ENCODE results near the gene RPL18. TPM values are rescaled to one million over a fixed set of nuclear protein-coding genes. Genes with fewer than 3 reads are reported as not detected.

RPL18 gene
- total RNA-seq, 1 donor from 2014 or later = 1,668 TPM

DNA sequence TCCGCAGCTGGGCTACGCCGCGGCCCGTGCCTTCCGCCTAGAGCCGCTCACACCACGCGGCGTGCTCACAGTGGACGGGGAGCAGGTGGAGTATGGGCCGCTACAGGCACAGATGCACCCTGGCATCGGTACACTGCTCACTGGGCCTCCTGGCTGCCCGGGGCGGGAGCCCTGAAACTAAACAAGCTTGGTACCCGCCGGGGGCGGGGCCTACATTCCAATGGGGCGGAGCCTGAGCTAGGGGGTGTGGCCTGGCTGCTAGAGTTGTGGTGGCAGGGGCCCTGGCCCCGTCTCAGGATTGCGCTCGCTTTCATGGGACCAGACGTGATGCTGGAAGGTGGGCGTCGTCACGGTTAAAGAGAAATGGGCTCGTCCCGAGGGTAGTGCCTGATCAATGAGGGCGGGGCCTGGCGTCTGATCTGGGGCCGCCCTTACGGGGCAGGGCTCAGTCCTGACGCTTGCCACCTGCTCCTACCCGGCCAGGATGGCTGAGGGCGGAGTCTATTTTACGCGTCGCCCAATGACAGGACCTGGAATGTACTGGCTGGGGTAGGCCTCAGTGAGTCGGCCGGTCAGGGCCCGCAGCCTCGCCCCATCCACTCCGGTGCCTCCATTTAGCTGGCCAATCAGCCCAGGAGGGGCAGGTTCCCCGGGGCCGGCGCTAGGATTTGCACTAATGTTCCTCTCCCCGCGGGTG is 10.8 kb upstream of the RPL18 start:
- ATAC-seq = no peak

- no peak for ATAC-seq
Measured at GRCh38 chr19:48629297-48629598, 10.3 kb upstream of the RPL18 start.

DNA sequence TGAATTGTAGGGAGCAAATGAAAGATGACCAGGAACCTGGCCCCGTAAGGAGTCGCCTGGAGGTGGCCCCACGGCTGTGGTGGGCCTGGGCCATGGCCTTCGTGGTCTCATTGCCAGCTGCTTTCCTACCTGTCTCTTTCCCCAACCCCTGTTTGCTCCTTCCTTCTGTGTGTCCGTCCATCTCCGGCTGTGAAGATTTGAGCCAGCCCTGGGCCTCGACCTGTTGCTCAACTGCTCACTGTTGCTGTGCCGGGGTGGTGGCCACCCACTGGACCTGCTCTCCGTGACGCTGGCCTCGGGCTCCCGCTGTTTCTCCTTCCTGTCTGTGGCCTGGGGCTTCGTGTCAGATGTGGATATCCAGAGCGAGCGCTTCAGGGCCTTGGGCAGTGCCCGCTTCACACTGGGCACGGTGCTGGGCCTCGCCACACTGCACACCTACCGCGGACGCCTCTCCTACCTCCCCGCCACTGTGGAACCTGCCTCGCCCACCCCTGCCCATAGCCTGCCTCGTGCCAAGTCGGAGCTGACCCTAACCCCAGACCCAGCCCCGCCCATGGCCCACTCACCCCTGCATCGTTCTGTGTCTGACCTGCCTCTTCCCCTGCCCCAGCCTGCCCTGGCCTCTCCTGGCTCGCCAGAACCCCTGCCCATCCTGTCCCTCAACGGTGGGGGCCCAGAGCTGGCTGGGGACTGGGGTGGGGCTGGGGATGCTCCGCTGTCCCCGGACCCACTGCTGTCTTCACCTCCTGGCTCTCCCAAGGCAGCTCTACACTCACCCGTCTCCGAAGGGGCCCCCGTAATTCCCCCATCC is 9.7 kb upstream of the RPL18 start:
- ATAC-seq = no peak

DNA sequence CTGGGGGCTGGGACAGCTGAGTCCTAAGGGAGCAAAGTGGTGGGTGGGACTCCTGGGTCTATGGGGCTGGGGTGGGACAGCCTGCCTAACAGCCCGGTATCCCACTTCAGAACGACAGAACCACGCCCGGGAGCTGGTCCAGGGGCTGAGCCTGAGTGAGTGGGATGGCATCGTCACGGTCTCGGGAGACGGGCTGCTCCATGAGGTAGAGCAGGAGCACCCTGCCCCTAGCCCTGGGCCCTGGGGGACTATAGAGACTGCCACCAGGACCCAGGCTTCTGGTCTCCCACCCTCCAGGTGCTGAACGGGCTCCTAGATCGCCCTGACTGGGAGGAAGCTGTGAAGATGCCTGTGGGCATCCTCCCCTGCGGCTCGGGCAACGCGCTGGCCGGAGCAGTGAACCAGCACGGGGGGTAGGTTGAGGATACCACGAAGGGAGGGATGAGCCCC is 8.9 kb upstream of the RPL18 start:
- no peak for ATAC-seq

GRCh38 chr19:48627201-48627864 is 8.4 kb upstream of the RPL18 start:
- ATAC-seq = no peak

- no peak for ATAC-seq
Measured at GRCh38 chr19:48625891-48626327, 6.9 kb upstream of the RPL18 start.

DNA sequence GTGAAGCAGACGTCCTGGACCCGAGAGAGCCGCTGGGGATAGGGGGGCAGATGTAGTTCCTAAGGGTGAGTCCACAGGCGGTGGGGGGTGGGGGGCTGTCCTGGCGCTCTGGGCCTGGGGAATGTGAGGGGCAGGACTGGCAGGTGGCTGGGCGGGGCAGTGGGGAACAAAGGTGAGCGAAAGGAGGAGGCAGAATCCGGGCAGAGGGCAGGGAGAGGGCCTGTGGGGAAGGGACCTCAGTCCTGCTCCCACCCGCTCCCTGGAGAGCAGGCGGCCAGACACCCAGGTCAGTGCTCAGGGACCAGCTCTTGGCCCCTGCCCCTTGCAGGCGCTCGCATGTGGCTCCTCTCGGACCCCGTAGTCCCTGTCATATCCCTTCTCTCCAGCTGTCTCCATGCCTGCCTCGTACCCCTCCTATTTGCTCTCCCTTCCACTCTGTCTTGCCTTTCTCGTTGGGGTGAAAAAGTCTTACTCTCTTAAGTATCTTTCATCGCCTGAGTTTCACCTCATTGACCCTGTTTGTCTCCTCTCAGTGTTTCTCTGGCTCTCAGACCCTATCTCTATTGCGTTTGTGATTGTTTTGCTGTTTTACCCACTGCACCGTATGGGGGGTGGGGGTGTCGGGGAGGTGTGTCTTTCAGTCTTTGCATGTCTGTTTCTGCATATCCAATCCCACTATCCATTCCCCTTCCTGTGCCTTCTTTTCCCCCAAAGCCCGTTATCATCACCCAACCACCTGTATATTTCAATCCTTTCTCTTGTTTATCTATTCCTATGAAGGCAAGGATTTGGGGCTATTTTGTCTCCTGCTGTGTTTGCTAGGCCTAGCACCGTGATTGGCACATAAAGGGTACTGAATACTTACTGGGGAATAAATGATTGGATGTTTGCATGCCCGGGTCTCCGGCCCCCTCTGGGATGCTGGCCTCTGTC is 6.1 kb upstream of the RPL18 start:
- no peak for ATAC-seq

DNA sequence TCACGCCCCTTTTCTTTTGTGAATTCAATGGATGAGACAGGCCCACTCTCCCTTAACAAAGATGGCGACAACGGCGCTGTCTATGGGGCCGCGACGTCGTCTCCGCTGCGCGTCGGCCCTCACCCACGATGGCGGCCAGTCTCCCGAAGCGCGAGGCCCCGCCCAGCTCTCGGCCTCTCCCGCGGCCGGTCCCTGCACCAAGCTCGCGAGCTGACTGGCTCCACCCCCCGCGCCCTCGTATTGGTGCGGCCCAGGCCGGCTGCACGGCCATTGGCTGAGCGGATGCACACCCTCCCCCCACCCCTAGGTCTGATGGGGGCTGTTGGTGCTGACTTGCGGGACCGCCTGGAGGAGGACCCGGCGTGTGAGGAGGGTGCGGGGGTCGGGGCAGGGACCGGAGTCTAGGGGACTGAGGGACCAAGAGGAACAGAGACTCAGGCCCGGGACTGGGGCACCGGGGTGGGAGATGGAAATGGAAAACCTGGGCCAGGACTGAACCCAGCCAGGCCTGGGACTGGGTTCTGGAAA is 5.2 kb upstream of the RPL18 start:
- ATAC-seq = peak; percentile 76

DNA sequence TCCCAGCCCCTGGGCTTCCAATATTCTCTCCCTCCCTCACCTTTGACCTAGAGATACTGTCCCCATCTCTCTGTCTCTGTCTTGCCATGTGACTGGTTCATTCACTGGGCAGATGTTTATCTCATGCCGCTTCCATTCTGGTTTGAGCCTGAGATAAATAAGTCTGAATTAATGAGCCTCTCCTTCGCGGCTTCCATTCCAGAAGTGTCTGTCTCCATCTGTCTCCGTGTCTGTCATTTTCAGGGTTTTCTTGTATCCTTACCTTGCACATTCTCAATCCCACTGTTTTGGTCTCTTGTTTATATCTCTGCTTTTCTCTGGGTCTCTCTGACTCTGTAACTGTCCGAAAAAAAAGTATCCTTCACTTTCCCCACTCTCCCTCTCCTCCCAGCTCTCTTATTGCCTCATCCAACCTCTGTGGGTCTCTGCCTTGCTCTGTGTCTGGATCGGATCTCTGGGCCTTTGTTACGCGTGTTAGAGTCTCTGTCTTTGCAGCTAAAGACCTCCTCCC is 4.6 kb upstream of the RPL18 start:
- no peak for ATAC-seq

DNA sequence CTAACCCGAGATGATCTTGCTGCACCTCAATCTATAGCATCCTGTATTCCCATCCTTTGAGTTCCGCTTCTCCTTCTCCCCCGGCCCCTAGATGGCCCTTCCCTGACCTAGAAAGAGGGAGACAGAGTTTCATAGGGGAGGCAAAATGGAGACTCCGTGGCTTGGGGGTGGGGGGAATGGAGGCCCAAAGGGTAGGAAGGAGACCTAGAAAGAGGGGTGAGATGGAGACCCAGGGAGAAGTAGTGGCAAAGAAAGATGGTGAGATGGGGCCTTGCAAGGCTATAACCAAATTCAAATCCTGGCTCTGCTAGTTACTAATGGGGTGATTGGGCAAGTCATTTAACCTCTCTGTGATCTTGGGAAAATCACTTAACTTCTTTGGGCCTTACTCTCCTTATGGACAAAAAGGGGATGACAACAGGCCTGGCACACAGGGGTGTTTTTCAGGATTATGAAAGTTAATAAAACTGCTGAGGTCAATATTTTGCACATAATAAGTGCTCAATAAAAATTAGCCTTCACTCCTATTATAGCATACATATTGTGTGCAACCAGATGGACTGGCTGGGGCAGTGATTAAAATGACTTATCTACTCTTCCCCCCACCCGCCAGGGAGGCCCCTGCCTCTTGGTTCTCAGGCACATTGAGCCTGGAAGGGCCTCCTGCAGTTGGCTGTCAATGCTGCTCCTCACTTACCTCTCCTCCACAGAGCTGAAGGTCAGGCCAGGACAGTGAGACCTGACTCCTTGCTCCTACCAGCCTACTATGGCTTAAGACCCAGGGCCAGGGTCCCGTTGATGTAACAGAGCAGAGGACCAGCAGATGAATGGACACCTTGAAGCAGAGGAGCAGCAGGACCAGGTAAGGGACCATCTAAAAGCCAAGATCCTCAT is 961 bp upstream of the RPL18 start:
- ATAC-seq = no peak

- no peak for ATAC-seq
Measured at GRCh38 chr19:48618278-48618915, 581 bp downstream of the RPL18 start.

DNA sequence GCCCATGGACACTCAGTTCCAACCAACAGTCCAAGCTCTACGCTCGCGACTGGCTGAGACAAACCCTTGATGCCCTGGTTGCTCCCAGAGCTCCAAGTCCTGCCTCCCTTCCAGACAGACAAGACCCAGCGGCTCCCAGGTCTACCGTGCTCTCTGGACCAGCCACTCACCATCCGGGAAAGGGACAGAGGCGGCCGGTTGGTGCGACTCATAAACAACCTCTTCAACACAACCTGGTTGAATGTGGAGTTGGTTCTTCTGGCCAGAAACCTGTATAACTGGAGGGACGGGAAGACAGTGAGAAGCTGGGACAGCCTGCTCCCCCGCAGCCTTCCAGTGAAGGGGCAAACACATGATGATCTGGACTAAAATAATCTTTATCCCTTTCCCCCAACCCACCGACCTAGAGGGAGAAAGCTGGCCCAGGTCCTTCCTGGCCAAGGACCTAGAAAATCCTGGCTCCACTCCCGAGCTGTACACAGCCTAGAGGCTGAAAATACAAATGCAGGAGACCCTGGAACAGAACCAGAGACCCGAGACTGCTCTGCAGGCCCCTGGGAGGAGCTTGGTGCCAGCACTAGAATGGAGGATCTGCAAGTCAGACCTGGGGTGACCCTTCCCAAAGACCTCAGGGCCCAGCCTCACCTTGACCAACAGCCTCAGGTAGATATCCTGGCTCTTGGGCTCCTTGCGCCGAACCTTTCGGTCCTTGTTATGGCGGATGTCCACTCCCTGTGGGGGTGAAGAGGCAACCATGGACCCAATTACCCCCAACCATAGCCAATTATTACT is 1.6 kb downstream of the RPL18 start:
- ATAC-seq = peak; percentile 0

- no peak for ATAC-seq
Measured at GRCh38 chr19:48616491-48617056, 2.4 kb downstream of the RPL18 start.

DNA sequence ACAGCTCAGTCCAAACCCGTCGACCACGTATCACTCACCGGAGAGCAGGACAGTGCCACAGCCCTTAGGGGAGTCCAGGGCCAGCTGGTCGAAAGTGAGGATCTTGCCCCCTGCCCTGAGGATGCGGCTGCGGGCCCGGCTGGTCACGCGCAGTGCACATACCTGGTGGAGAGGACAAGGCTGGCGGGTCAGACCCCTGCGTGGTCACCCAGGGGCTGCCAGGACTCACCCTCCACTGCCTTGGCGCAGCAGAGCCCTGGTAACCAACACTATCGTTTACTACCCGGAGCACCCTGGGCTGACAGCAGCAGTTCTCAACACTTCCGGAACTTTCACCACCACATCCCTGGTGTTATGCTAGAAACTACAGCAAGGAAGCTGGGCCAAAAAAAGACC is 2.9 kb downstream of the RPL18 start:
- ATAC-seq = no peak

DNA sequence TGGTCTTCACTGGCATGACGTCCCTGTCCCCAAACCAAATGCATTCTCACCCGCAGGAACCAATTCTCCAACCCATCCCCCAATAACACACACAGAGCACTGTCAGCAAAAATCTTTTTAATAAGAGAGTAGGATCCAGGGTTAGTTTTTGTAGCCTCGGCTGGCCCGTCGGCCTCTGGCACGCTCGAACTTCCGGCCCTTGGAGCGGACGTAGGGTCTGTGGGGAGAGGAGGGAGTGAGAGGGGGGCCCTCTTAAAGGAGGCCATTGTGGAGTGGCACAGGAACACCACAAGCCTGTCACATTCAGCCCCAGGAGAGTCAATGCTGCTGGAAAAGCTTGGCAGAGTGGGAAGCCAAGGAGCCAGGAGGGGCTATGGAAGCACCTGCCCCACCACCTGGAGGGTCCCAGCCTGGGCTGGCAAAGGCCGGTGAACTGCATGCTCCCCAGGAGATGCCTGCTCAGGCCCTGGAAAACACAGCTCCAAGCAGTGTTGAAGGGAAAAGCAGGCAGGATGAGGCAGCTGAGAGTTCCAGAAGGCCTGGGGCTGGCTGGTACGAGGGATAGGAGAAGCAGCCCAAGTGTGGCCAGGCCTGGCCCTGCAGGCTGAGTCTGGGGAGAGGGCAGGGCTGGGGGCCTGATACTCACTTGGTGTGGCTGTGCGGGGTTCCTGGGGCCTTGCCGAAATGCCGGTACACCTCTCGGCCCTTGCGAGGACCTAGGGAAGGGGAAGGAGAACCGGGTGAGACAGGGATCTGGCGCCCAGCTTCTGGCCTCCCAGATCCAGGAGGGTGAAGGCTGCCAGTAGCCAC is 3.5 kb downstream of the RPL18 start:
- ATAC-seq = no peak

GRCh38 chr19:48614436-48615230 is 4.3 kb downstream of the RPL18 start, which contains the start of gene FAM83E:
Gene FAM83E (minus strand): TSS chr19:48615076. CDS start chr19:48613372, 1,704 bp downstream.
- ATAC-seq = peak; percentile 65

- ATAC-seq = no peak
Measured at GRCh38 chr19:48613852-48614435, 5.0 kb downstream of the RPL18 start.
